GM12872 (cell line): Measurements from ENCODE around the gene ZSWIM3.

ENCODE experiments used
- CTCF ChIP-seq: IDR thresholded peaks from 3 replicates; pipeline ENCODE4 v1.5.1; 2011; ENCODE audit warnings: low read depth, mild to moderate bottlenecking, low read length, moderate library complexity; ENCODE audit not compliant: insufficient read depth

ZSWIM3 gene

GRCh38 chr20:45845452-45845851 lies 12.0 kb upstream of the ZSWIM3 start:
- no peak for TF ChIP-seq CTCF

GRCh38 chr20:45848421-45848820 lies 9.0 kb upstream of the ZSWIM3 start:
- no peak for TF ChIP-seq CTCF

- no peak for TF ChIP-seq CTCF
Observed at GRCh38 chr20:45848969-45849582, 8.3 kb upstream of the ZSWIM3 start.

- no peak for TF ChIP-seq CTCF
Observed at GRCh38 chr20:45850238-45850637, 7.2 kb upstream of the ZSWIM3 start.

- no peak for TF ChIP-seq CTCF
Observed at GRCh38 chr20:45850926-45851325, 6.5 kb upstream of the ZSWIM3 start.

- TF ChIP-seq CTCF = no peak
Observed at GRCh38 chr20:45851501-45851900, 5.9 kb upstream of the ZSWIM3 start.

- TF ChIP-seq CTCF = no peak
Observed at GRCh38 chr20:45852326-45852725, 5.1 kb upstream of the ZSWIM3 start.
